CD4-positive, alpha-beta T cell treated with Interleukin-17A for 1 hour (primary cell): ENCODE data around the gene ERCC5.

Experiments
- DNase-seq: peaks from one replicate; pipeline ENCODE4 v3.0.0-alpha.2; 2020

ERCC5 gene

DNA sequence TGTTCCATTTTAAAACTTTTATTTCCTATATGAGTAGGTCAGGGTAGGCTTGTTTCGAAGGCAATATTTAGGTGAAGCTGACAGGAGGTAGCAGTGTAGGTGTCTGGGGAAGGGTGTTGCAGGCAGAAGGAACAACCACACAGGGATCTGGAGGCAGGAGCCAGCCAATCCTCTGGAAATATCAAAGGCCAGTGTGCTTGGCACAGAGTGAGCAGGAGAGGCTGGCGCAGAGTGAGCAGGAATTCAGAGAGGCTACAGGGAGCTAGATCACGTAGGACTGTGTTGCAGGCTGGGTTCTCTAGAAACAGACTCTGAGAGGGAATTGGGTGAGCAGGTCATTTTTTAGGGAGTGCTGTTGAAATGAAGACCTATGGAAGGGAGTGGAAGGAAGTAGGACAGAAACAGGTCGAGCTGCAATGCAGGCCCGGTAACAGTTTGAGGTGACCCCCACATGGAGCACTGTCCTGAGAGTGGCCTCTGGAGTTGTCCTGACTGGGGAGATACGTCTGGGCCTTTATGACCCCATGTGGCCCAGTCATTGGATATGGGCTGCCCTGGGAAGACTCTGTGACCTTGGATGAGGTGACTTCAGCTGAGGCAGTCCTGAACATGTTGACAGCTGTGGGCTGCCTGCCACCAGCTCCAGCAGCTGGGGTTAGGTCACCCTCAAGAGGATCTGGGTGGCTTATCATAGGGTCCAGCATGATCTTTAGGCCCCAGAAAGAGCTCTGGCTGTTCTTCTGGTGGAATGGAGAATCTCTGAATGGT is 51.7 kb downstream of the ERCC5 start:
- no peak for DNase-seq

DNA sequence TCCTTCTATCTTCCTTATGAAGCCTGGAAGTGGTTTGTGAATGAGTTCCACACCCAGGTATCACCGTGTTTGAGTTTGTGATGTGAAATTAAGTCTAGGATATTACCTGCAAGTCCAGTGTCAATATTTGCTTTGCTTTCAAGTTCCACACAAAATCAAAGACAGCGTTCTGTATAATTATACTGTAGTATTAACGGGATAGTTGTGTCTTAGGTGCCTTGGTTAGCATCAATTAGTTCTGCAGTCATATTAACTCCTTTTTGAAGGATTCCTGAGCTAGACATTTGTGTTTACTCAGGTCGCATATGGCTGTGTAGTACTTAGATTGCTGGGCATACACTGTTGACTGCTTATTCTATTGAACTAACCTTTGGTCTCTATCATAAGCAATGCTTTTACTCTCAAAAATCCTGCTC is 54.4 kb downstream of the ERCC5 start:
- no peak for DNase-seq

DNA sequence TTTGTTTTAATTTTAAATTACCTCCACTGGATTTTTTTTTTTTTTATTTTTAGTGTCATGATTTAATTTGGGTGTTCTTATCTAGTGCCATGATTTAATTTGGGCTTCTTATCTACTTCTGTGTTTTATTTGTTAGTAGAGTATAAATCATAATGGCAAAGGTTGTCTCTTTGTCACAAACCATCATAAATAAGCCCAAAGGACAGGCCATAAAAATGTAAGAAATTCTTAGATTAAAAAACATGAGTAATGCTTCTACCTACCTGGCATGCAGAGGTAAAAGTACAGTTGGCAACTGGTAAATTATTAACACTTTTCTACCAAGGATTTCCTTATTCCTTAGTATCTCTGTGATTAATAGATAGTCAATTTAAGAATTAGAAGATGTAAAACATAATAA is 55.2 kb downstream of the ERCC5 start:
- DNase-seq, result no peak

DNA sequence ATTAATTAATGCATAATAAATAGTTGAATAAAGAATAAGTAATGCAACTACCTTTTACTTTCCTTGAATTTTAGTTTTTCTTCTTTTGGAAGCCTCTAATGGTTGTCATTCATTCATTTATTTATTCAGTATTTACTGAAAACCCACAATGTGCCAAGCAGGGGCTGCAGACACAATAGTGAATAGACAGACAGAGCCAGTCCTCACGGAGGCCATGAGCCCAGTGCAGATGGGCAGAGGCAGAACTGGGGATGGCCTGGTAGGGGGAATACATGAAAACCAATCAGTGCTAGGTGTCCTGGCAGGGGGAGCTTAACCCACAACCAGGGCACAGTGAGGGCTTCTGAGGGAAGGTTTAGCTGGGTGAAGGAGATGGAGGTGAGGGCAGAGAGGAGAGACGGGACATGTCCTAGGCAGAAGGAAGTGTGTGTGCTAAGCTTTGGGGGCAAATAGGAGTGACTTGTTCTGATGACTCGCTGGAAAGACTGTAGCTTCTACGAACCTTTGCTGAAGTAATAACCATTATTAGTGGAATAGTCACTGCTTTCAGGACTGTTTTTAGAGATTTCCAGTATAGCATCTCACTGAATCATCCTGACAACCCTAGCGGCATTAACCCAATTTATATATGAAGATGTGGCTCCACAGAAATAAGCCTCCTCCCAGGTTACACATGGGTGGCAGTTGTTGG is 55.9 kb downstream of the ERCC5 start:
- DNase-seq, result no peak

- no peak for DNase-seq
Measured at GRCh38 chr13:102902789-102903347, 57.0 kb downstream of the ERCC5 start.

DNA sequence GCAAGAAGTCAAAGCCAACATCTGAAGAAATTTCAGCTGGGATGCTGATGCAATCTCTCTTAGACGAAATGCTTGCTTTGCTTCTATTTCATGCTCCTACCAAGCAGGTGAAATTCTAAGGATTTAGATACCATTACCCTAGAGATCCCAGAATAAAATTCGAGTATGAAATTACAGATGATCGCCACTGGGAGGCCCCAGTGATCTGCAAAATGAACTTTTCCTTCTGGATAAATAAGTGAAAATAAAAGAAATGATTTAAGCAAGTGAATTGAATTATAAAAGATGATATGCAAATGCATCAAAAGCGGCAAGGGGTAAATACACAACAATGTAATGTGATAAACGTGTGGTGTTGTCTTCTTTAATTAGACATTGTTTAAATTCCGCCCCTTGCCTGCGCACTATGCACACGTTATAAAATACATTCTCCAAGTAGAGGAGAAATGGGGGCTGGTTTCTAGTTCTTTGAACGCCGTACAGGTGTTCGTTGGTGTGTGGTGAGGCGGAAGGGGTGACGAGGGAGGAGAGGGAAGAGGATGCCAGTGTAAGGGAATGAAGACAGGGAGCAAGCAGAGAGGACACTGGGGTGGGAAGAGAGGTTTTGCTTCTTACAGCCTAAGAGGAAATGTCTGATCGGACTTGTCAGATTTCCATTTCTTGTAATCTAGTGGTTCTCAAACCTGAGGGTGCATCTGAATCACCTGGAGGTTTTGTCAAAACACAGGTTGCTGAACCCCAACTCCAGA is 58.0 kb downstream of the ERCC5 start:
- DNase-seq, result no peak

- DNase-seq, result no peak
Measured at GRCh38 chr13:102904408-102904862, 58.6 kb downstream of the ERCC5 start.

GRCh38 chr13:102905905-102906771 is 60.3 kb downstream of the ERCC5 start:
- DNase-seq, result no peak

DNA sequence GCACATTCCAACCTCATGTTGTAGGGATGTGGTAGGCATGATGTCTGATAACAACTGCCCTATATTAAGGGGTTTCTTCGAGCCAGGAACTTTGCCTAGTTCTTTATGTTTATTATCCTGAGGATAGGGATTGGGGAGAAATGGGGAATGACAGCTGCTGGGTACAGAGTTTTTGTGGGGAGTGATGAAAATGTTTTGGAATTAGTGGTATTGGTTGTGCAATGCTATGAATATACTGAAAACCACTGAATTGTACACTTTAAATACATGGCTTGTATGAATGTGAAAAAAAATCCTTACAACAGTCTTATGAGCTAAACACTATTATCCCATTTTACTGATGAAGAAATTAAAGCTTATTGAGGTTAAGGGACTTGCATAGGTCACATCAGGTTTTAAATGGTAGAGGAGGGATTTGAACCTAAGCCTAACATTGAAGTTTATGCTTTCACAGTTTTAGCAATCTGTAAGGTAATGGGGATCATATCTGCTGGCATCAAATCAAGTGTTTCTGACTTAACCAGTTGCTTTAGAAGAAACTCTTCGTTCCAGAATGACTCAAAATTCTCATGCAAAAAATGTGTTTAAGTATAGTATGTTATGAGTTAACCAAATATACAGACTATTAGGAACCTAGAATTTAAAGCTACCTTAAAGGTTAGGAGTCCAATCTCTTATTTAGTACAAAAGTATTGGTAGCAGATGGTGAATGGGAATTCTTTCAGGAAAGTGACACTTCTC is 61.4 kb downstream of the ERCC5 start:
- DNase-seq, result no peak

- no peak for DNase-seq
Measured at GRCh38 chr13:102907886-102908515, 62.2 kb downstream of the ERCC5 start.

GRCh38 chr13:102909971-102910370 is 64.1 kb downstream of the ERCC5 start:
- DNase-seq, result no peak

- DNase-seq, result no peak
Measured at GRCh38 chr13:102911336-102911735, 65.5 kb downstream of the ERCC5 start.

- no peak for DNase-seq
Measured at GRCh38 chr13:102912599-102912998, 66.8 kb downstream of the ERCC5 start.

- no peak for DNase-seq
Measured at GRCh38 chr13:102913914-102914313, 68.1 kb downstream of the ERCC5 start.

GRCh38 chr13:102914339-102914930 is 68.6 kb downstream of the ERCC5 start:
- DNase-seq, result no peak

DNA sequence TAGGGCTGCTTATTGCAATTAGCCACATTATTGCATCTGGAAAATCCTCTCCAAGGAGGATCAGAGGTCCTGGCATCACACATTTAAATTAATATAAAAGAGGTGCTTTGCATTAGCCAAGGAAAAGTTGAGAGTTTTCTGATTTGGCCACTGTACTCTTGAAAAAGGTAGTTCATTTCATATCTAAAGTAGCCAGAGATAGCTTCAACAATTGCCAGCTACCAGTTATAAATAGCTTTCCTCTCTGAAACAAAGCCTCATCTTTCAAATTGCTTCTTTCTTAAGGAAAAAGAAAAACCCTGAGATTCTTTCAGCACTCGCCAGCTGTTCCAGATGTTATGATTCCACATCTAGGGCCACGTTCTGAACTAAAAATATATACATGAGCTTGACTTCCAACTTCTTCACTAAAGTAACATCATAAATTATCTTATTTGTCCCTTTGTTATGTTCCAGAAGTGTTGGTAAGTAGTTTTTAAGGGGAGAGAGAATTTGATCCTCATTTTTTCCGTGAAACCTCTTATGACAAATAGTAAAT is 69.6 kb downstream of the ERCC5 start:
- no peak for DNase-seq

DNA sequence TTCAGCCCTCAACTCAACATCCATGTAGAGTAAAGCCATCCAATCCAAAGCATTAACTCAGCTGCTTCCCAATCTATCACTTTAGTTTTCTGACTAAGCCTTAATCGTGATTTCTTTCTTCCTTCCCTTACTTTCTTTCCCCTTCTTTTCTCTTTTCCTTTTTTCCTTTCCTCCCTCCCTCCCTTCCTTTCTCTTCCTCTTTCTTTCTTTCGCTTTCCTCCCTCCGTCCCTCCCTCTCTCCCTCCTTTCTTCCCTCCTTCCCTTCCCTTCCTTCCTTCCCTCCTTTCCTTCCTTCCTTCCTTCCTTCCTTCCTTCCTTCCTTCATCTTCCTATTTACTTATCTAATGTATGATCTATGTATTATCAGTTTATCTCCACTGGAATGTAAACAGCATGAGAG is 71.2 kb downstream of the ERCC5 start:
- DNase-seq, result no peak

GRCh38 chr13:102922184-102922583 is 76.4 kb downstream of the ERCC5 start:
- no peak for DNase-seq
